Endothelial cell of umbilical vein (primary cell): Measurements from ENCODE around the gene LZTS3. TPM values are rescaled to one million over a fixed set of nuclear protein-coding genes. Genes with fewer than 3 reads are reported as not detected.

ENCODE experiments used
- BruUV-seq: library from RNA; stranded (reverse); fragments of 400-500 nt; replicated peaks from 2 replicates; lab custom pipeline; 2021; lab: Mats Ljungman, UMichigan
- CTCF ChIA-PET: fragments of 300-600, 350-600 bp; sonication (Branson Sonifier 250); formaldehyde crosslinking; loops from one replicate; lab custom pipeline; 2021; ENCODE audit warnings: antibody characterized with exemption, inconsistent platforms; lab: Charles Lee
- POLR2A ChIA-PET: fragments of 300-600, 350-600 bp; sonication (Branson Sonifier 250); formaldehyde crosslinking; loops from one replicate; lab custom pipeline; 2021; ENCODE audit warnings: antibody characterized with exemption, inconsistent platforms; lab: Charles Lee
- DNase-seq: peaks from one replicate; pipeline ENCODE4 v3.0.0-alpha.2; 2011; ENCODE audit warnings: low read depth, low spot score
- FAIRE-seq: peaks from 2 replicates; lab custom pipeline; 2011; peaks lifted over from hg19 to GRCh38; lab: Jason Lieb, UNC
- H2AFZ ChIP-seq: 2 replicates; pipeline ENCODE4 v1.6.0; 2012; ENCODE audit warnings: low read depth, low read length, control low read depth, inconsistent platforms
- H3K27ac ChIP-seq: 2 replicates; pipeline ENCODE4 v1.5.1; 2011; ENCODE audit warnings: low read depth, mild to moderate bottlenecking, control low read depth, low read length, moderate library complexity; ENCODE audit not compliant: insufficient read depth
- H3K27me3 ChIP-seq, 2 experiments: 2 replicates each; pipeline versions ENCODE4 v1.6.0 to v1.6.1; 2011; ENCODE audit warnings: low read length in 2 of 2, mixed read lengths in 1 of 2; ENCODE audit not compliant: control insufficient read depth in 2 of 2, insufficient read depth in 2 of 2
- H3K36me3 ChIP-seq, 2 experiments: 2 replicates in 1 of 2; 3 replicates in 1 of 2; pipeline ENCODE4 v1.5.1; 2011; ENCODE audit warnings: low read length in 2 of 2, mild to moderate bottlenecking in 1 of 2, moderate library complexity in 1 of 2; ENCODE audit not compliant: control insufficient read depth in 2 of 2, insufficient read depth in 2 of 2; ENCODE audit errors: extremely low read depth in 1 of 2
- H3K4me1 ChIP-seq: 3 replicates; pipeline ENCODE4 v1.5.1; 2011; ENCODE audit warnings: mild to moderate bottlenecking, low read length; ENCODE audit not compliant: control insufficient read depth, insufficient read depth; ENCODE audit errors: extremely low read depth
- H3K4me2 ChIP-seq: 2 replicates; pipeline ENCODE4 v1.6.1; 2011; ENCODE audit warnings: low read length, control low read depth, mixed read lengths; ENCODE audit not compliant: insufficient read depth
- H3K4me3 ChIP-seq, 3 experiments: fragments of 200-600 bp in 1 of 3; sonication (generic), shearing (Covaris generic) in 1 of 3; replicated peaks in 1 of 3; 2 replicates each; pipeline ENCODE4 v1.5.1; 2011 to 2016; ENCODE audit warnings: control low read depth in 3 of 3, low read length in 3 of 3, mild to moderate bottlenecking in 2 of 3, inconsistent platforms in 1 of 3, low read depth in 1 of 3, moderate library complexity in 1 of 3; ENCODE audit not compliant: insufficient read depth in 1 of 3
- H3K79me2 ChIP-seq: 2 replicates; pipeline ENCODE4 v1.6.0; 2012; ENCODE audit warnings: low read length, inconsistent platforms; ENCODE audit not compliant: control insufficient read depth, insufficient read depth
- H3K9ac ChIP-seq: replicated peaks from 2 replicates; pipeline ENCODE3; 2011; ENCODE audit warnings: low read length, control low read depth; ENCODE audit not compliant: insufficient read depth; ENCODE audit errors: extremely low read depth
- H3K9me1 ChIP-seq: replicated peaks from 3 replicates; pipeline ENCODE4 v1.6.0; 2011; ENCODE audit warnings: mild to moderate bottlenecking, low read length; ENCODE audit not compliant: control insufficient read depth, insufficient read depth; ENCODE audit errors: extremely low read depth
- H3K9me3 ChIP-seq: replicated peaks from 2 replicates; pipeline ENCODE4 v1.5.1; 2012; ENCODE audit warnings: low read length, inconsistent platforms; ENCODE audit not compliant: control insufficient read depth, insufficient read depth
- H4K20me1 ChIP-seq: replicated peaks from 2 replicates; pipeline ENCODE3; 2011; ENCODE audit warnings: mild to moderate bottlenecking, low read length; ENCODE audit not compliant: control insufficient read depth, insufficient read depth; ENCODE audit errors: extremely low read depth
- CTCF ChIP-seq, 2 donors: IDR thresholded peaks; 1 replicate in 1 of 2; 2 replicates in 1 of 2; pipeline ENCODE4 v1.5.1; 2011; ENCODE audit warnings: low read length in 2 of 2, mild to moderate bottlenecking in 2 of 2, moderate library complexity in 2 of 2, control low read depth in 1 of 2, inconsistent platforms in 1 of 2, low read depth in 1 of 2; ENCODE audit not compliant: insufficient read depth in 1 of 2; ENCODE audit errors: extremely low read depth in 1 of 2
- EZH2 ChIP-seq: IDR thresholded peaks from 2 replicates; pipeline ENCODE4 v1.6.1; 2012; ENCODE audit warnings: borderline replicate concordance, low read depth, mild to moderate bottlenecking, moderate library complexity, low read length, inconsistent platforms; ENCODE audit not compliant: severe bottlenecking
- FOS ChIP-seq: IDR thresholded peaks from 2 replicates; pipeline ENCODE4 v1.6.1; 2011; ENCODE audit warnings: mild to moderate bottlenecking, low read length, moderate library complexity, borderline replicate concordance; ENCODE audit not compliant: insufficient read depth
- GATA2 ChIP-seq: IDR thresholded peaks from 2 replicates; pipeline ENCODE4 v1.7.0; 2011; ENCODE audit warnings: low read depth, mild to moderate bottlenecking, moderate library complexity, mixed read lengths, low read length; ENCODE audit not compliant: insufficient read length, insufficient read depth
- JUN ChIP-seq: IDR thresholded peaks from 2 replicates; pipeline ENCODE4 v1.6.1; 2011; ENCODE audit warnings: borderline replicate concordance, low read depth; ENCODE audit not compliant: insufficient read length, insufficient read depth
- MAX ChIP-seq: IDR thresholded peaks from 2 replicates; pipeline ENCODE4 v1.6.1; 2011; ENCODE audit not compliant: insufficient read depth, insufficient read length
- MYC ChIP-seq: IDR thresholded peaks from one replicate; pipeline ENCODE4 v1.6.1; 2011; ENCODE audit warnings: mild to moderate bottlenecking, low read depth, low read length
- POLR2A ChIP-seq: IDR thresholded peaks from 2 replicates; pipeline ENCODE4 v1.6.1; 2012; ENCODE audit warnings: low read depth, mild to moderate bottlenecking, control low read depth, low read length
- POLR2AphosphoS5 ChIP-seq: IDR thresholded peaks from 2 replicates; pipeline ENCODE4 v1.6.1; 2012; ENCODE audit warnings: low read depth, mild to moderate bottlenecking, control low read depth, low read length, moderate library complexity; ENCODE audit not compliant: insufficient read depth
- dilution Hi-C: fragments of 300-500 bp; cut with MboI; formaldehyde crosslinking; loops from one replicate; pipeline ENCODE4 v1.15.0; 2019; ENCODE audit warnings: low sequenced_read_pairs; ENCODE audit not compliant: extremely low pct_ligation_motif_present
- intact Hi-C: fragments of 100-400 bp; cut with micrococcal nuclease; formaldehyde crosslinking; loops from one replicate; pipeline ENCODE4 v1.10.0; 2022
- polyA plus RNA-seq, 4 experiments: library from polyadenylated mRNA; depleted of rRNA in 3 of 4; stranded (reverse) in 3 of 4; unstranded in 1 of 4; fragments of >200 nt; gene quantifications; 2 replicates each; pipeline versions ENCODE4 v1.2.1 to v1.2.3, GENCODE V29; 2011 to 2012; ENCODE audit warnings: missing spikeins in 1 of 4
- total RNA-seq: library from RNA; stranded (reverse); gene quantifications from 2 replicates; pipeline ENCODE4 v1.2.3, GENCODE V29; 2021

LZTS3 gene
- total and polyA plus RNA-seq, 2 donors (not counting 3 experiments of a cell fraction or from before 2014, with no cell fraction given), result 4.5 to 5.7 TPM

GRCh38 chr20:3165473-3166337, 7.6 kb downstream of the LZTS3 start:
- intact Hi-C loops, result no loop called here
- Histone ChIP-seq H3K4me2 (no peak overlapping the region), H2AFZ (no peak overlapping the region), H3K9me3 (no peaks in the 10 kb centered on the region), H4K20me1 (no peaks in the 10 kb centered on the region), H3K4me3 (no peak overlapping the region), H3K9me1 (no peaks in the 10 kb centered on the region), H3K9ac (no peak overlapping the region), H3K4me1 (no peaks in the 10 kb centered on the region), H3K36me3 (no peaks in the 10 kb centered on the region), H3K79me2 (no peaks in the 10 kb centered on the region), H3K27me3 (peaks cover 10 to 16% of the 10 kb centered on the region in 2 experiments), H3K27ac (no peak overlapping the region)
- peak; percentile 15 for FAIRE-seq
- ChIA-PET POLR2A (interaction anchor here (0.6 kb wide), 1 partner anchor 247 kb away, joined by 7 read pairs; no protein-coding TSS in a partner anchor), CTCF (interaction anchor here (0.6 to 0.7 kb wide), 3 partner anchors 20 to 112 kb away, joined by 3 read pairs; no protein-coding TSS in a partner anchor)
- DNase-seq, result peak; percentile 50
- BruUV-seq, result no TSS peak
- dilution Hi-C loops, result no loop called here
- TF ChIP-seq FOS (no peak), JUN (no peak), EZH2 (no peak), POLR2AphosphoS5 (no peak)

- peaks cover 10 to 16% of the 10 kb centered on the region in 2 experiments for H3K27me3 ChIP-seq
- dilution Hi-C loops (no loop called here), intact Hi-C loops (no loop called here)
- no peak overlapping the region for H2AFZ ChIP-seq
- H3K9me3 ChIP-seq, result no peaks in the 10 kb centered on the region
- no peaks in the 10 kb centered on the region for H4K20me1 ChIP-seq
- H3K36me3 ChIP-seq, result no peaks in the 10 kb centered on the region
- H3K27ac ChIP-seq, result no peak overlapping the region
- no peaks in the 10 kb centered on the region for H3K79me2 ChIP-seq
- no peaks in the 10 kb centered on the region for H3K9me1 ChIP-seq
- BruUV-seq, result no TSS peak
- no peak overlapping the region for H3K4me2 ChIP-seq
- no peak for DNase-seq
- POLR2A ChIA-PET, result interaction anchor here (0.6 kb wide), 1 partner anchor 247 kb away, joined by 7 read pairs; no protein-coding TSS in a partner anchor
- no peak overlapping the region for H3K9ac ChIP-seq
- no peaks in the 10 kb centered on the region for H3K4me1 ChIP-seq
- H3K4me3 ChIP-seq, result no peak overlapping the region
- FAIRE-seq, result no peak
- TF ChIP-seq EZH2 (no peak), GATA2 (no peak), JUN (no peak), POLR2AphosphoS5 (no peak), FOS (no peak), POLR2A (no peak), MAX (no peak), MYC (no peak), CTCF (IDR thresholded peaks at IDR 0.05; ENCODE audit: extremely low read depth in 1 of 2, insufficient read depth in 1 of 2, low read depth in 1 of 2, low read length in 2 of 2) (no peak)
- CTCF ChIA-PET, result interaction anchor here (0.5 to 0.7 kb wide), 4 partner anchors 19 to 111 kb away, joined by 3 read pairs; no protein-coding TSS in a partner anchor
These were observed 8.5 kb downstream of the LZTS3 start for GRCh38 chr20:3164763-3165410.
